Testis (tissue), 3 donors: ENCODE measurements around the gene TPRX2. TPM values are rescaled to one million over a fixed set of nuclear protein-coding genes. Genes with fewer than 3 reads are reported as not detected.

Experiments
- DNase-seq: peaks from one replicate; pipeline ENCODE4 v3.0.0-alpha.2; 2019
- H3K27ac ChIP-seq, 2 donors: fragments of 200-600 bp; sonication (generic); one replicate each; pipeline ENCODE4 v1.5.1; 2019
- H3K27me3 ChIP-seq: fragments of 200-600 bp; sonication (generic); one replicate; pipeline ENCODE4 v1.5.1; 2019
- H3K36me3 ChIP-seq: fragments of 200-600 bp; sonication (generic); one replicate; pipeline ENCODE4 v1.5.1; 2017; ENCODE audit warnings: low read depth; ENCODE audit errors: missing control alignments
- H3K4me1 ChIP-seq: fragments of 200-600 bp; sonication (generic); one replicate; pipeline ENCODE4 v1.5.1; 2019
- H3K4me3 ChIP-seq, 2 donors: fragments of 200-600 bp; sonication (generic); one replicate each; pipeline ENCODE4 v1.5.1; 2017 to 2019
- H3K9me3 ChIP-seq: fragments of 200-600 bp; sonication (generic); one replicate; pipeline ENCODE4 v1.5.1; 2017
- POLR2A ChIP-seq: fragments of 450-650 bp; IDR thresholded peaks from one replicate; pipeline ENCODE4 v1.6.1; 2017; ENCODE audit warnings: antibody characterized with exemption, mild to moderate bottlenecking, moderate library complexity
- WGBS, 2 donors: methylation state at CpG; one replicate each; pipeline ENCODE4 v1.1.5; 2018; 5-methylcytosine and 5-hydroxymethylcytosine counted together
- intact Hi-C: fragments of 100-400 bp; cut with DNase I; formaldehyde crosslinking; loops from one replicate; pipeline ENCODE4 v1.15.1; 2023; ENCODE audit warnings: low total_unique reads
- polyA plus RNA-seq: library from polyadenylated mRNA; stranded (reverse); fragments of 350-450 nt; fragmentation: Illumina TruSeq; extraction: RNeasy Lipid Tissue Mini Kit (QIAGEN cat#74804); gene quantifications from one replicate; pipeline ENCODE4 v1.2.3, GENCODE V29; 2014; ENCODE audit warnings: low read depth, low replicate concordance; ENCODE audit not compliant: insufficient read depth
- total RNA-seq, 2 donors: library from RNA; depleted of rRNA; stranded (reverse); fragments of >200 nt; gene quantifications; one replicate each; pipeline ENCODE4 v1.2.3, GENCODE V29; 2016
- TF ChIP-seq, protein P1 (sequence below), 3 experiments: fragments of 450-650 bp in 2 of 3; fragments of 200-600 bp in 1 of 3; sonication (generic) in 1 of 3; IDR thresholded peaks; one replicate each; pipeline ENCODE4 v1.5.1; 2016 to 2019; ENCODE audit warnings: antibody characterized with exemption in 3 of 3, mild to moderate bottlenecking in 2 of 3, moderate library complexity in 1 of 3

TPRX2 gene
- total and polyA plus RNA-seq, 3 donors from 2014 or later: 0.37 to 0.63 (median 0.53) TPM

DNA sequence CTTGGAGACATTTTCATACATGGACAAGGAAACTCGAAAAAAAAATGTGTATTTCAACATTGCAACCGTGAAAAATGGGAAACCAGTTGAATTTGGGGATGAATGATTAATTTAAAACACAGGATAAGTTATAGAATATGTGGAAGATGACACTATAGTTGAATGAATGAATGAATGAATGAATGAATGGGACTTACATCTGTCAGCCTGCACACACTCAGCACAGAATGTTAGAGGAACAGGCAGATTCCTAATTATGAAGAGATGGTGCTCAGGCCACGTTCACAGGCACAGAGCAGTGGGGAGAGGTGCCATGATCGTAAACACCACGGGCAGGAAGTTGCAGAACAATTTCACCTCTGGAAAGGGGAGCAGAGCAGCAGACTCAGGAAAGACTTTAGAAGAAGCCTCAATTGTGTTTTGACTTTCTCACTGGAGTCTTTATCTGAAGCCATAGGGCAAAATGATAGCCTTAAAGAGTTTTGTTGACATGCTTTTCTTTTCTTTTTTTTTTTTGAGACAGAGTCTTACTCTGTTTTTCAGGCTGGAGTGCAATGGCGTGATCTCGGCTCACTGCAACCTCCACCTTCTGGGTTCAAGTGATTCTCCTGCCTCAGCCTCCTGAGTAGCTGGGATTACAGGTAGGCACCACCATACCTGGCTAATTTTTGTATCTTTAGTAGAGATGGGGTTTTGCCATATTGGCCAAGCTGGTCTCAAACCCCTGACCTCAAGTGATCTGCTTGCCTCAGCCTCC lies 32.0 kb downstream of the TPRX2 start:
- TF ChIP-seq, protein P1, sequence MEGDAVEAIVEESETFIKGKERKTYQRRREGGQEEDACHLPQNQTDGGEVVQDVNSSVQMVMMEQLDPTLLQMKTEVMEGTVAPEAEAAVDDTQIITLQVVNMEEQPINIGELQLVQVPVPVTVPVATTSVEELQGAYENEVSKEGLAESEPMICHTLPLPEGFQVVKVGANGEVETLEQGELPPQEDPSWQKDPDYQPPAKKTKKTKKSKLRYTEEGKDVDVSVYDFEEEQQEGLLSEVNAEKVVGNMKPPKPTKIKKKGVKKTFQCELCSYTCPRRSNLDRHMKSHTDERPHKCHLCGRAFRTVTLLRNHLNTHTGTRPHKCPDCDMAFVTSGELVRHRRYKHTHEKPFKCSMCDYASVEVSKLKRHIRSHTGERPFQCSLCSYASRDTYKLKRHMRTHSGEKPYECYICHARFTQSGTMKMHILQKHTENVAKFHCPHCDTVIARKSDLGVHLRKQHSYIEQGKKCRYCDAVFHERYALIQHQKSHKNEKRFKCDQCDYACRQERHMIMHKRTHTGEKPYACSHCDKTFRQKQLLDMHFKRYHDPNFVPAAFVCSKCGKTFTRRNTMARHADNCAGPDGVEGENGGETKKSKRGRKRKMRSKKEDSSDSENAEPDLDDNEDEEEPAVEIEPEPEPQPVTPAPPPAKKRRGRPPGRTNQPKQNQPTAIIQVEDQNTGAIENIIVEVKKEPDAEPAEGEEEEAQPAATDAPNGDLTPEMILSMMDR (IDR thresholded peaks at IDR 0.05): no peak
- no peak for TF ChIP-seq POLR2A
- peaks cover 36% of the 10 kb centered on the region for H3K4me1 ChIP-seq
- no peak overlapping the region for H3K4me3 ChIP-seq
- 58 to 62% methylated on average over 7 of the region's 7 CpGs for WGBS, 2 donors
- no peak for DNase-seq
- H3K9me3 ChIP-seq: no peaks in the 10 kb centered on the region
- H3K27me3 ChIP-seq: no peaks in the 10 kb centered on the region
- no peaks in the 10 kb centered on the region for H3K36me3 ChIP-seq
- intact Hi-C loops: no loop called here
- H3K27ac ChIP-seq: peak overlapping the region; percentile 95 to 96

DNA sequence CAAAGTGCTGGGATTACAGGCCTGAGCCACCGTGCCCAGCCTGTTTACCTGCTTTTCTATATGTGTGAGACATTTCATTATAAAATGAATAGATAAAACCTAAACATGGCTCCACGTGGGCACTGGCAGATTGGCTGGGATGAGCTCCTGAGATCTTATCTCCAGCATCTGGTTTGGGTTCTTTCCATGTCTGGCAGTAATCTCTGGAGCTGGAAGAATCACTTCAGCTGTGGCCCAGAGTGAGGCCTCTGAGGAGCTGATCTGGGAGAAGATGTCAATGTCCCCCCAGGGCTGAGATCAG lies 32.5 kb downstream of the TPRX2 start:
- intact Hi-C loops: no loop called here
- WGBS, 2 donors: 23 to 40% methylated on average over 2 of the region's 2 CpGs

DNA sequence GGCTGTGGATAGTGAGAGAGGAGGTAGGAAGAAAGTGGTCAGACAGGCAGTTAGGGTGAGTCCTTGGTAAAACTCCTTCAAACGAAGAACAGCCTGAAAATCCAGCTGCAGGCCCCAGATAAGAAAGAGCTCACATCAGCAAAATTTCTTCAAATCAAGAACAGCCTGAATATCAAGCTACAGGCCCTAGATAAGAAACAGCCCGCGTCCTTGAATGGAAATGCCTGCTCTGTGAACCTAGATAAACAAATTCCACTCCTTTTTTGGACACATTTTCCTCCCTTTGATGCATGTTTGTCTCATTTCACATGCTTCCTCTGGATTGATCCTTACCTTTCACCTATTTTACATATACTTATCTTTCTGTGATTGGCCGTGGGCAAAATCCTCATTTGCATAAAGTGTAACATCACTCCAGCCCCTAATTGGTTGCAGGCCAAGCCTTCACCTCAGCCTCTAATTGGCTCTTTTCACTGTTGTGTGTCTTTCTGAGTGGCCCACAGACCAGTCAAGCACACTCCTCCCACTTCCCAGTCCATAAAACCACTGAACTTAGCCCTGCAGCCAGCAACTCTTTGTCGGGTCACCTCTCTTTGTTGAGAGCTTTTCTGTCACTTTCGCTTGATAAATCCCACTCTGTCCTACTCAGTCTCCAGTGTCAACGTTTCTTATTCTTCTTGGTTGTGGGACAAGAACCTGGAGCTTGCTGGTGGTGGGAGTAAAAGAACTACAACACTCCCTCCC lies 33.1 kb downstream of the TPRX2 start:
- DNase-seq: peak; percentile 89
- Histone ChIP-seq H3K36me3 (no peaks in the 10 kb centered on the region), H3K27ac (peak overlapping the region; percentile 95 to 96), H3K9me3 (no peaks in the 10 kb centered on the region), H3K27me3 (no peaks in the 10 kb centered on the region), H3K4me3 (no peak overlapping the region), H3K4me1 (peaks cover 36% of the 10 kb centered on the region)
- 19 to 24% methylated on average over 7 of the region's 7 CpGs for WGBS, 2 donors
- intact Hi-C loops: no loop called here
- TF ChIP-seq, protein P1 (IDR thresholded peaks at IDR 0.05): no peak
- no peak for TF ChIP-seq POLR2A

More for the DNA sequence above, 32.5 kb downstream of the TPRX2 start:
- Histone ChIP-seq H3K27ac (peak overlapping the region; percentile 95 to 96), H3K9me3 (no peaks in the 10 kb centered on the region), H3K4me3 (no peak overlapping the region), H3K36me3 (no peaks in the 10 kb centered on the region), H3K27me3 (no peaks in the 10 kb centered on the region), H3K4me1 (peaks cover 36% of the 10 kb centered on the region)
- no peak for DNase-seq
- TF ChIP-seq, protein P1 (IDR thresholded peaks at IDR 0.05): no peak
- no peak for TF ChIP-seq POLR2A

DNA sequence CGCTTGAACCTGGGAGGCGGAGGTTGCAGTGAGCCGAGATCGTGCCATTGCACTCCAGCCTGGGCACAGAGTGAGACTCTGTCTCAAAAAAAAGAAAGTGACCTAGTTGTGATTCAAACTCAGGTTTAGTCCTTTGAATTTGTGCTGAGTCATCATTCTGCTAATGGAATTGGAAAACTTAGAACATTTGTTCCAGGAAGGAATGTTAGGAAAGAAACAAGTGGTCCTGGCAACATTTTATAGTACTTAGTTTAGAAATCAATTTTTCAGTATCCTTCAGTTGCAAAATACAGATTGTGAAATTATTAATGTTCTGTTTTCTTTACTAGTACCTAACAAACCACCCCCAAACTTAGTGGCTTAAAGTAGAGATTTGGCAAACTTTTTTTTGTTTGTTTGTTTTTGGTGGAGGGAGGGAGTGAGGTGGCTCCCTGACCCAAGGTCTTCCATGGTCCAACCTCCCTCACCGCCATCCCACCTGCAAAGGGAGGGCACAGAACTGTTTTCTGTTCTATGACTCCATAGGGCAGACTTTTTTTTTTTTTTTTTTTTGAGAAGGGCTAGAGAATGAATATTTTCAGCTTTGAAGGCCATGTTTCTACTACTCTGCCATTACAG lies 36.2 kb downstream of the TPRX2 start:
- intact Hi-C loops: no loop called here

More for the DNA sequence above, 36.2 kb downstream of the TPRX2 start:
- 61 to 69% methylated on average over 5 of the region's 5 CpGs for whole genome bisulfite sequencing, 2 donors
- no peaks in the 10 kb centered on the region for H3K9me3 ChIP-seq
- no peaks in the 10 kb centered on the region for H3K27me3 ChIP-seq
- peak overlapping the region; percentile 64 to 80 for H3K27ac ChIP-seq
- H3K4me1 ChIP-seq: peaks cover 25% of the 10 kb centered on the region
- no peak for DNase-seq
- TF ChIP-seq, protein P1 (IDR thresholded peaks at IDR 0.05): no peak
- no peak for TF ChIP-seq POLR2A
- H3K4me3 ChIP-seq: no peak overlapping the region
- no peaks in the 10 kb centered on the region for H3K36me3 ChIP-seq
